AG04449 (cell line): ENCODE results near the gene MED12.

Experiments
- CTCF ChIA-PET: fragments of 350-600 bp; formaldehyde crosslinking; extraction: SDS; loops from one replicate; lab custom pipeline; 2021; ENCODE audit warnings: antibody characterized with exemption; lab: Yijun Ruan, JAX
- POLR2A ChIA-PET: fragments of 400-600, 350-600 bp; formaldehyde crosslinking; extraction: SDS; loops from one replicate; lab custom pipeline; 2020; ENCODE audit warnings: antibody characterized with exemption, inconsistent platforms; lab: Yijun Ruan, JAX
- DNase-seq: peaks from one replicate; pipeline ENCODE4 v3.0.0-alpha.2; 2010; ENCODE audit warnings: low read depth, low spot score
- H3K4me3 ChIP-seq: 2 replicates; pipeline ENCODE4 v1.5.1; 2011; ENCODE audit warnings: low read depth, mild to moderate bottlenecking, control low read depth, low read length
- TF ChIP-seq, protein P1 (sequence below): IDR thresholded peaks from one replicate; pipeline ENCODE4 v1.5.1; 2011; ENCODE audit warnings: mild to moderate bottlenecking, moderate library complexity, low read length, control low read depth, inconsistent platforms; ENCODE audit not compliant: insufficient read depth; ENCODE audit errors: missing control alignments

The MED12 gene

DNA sequence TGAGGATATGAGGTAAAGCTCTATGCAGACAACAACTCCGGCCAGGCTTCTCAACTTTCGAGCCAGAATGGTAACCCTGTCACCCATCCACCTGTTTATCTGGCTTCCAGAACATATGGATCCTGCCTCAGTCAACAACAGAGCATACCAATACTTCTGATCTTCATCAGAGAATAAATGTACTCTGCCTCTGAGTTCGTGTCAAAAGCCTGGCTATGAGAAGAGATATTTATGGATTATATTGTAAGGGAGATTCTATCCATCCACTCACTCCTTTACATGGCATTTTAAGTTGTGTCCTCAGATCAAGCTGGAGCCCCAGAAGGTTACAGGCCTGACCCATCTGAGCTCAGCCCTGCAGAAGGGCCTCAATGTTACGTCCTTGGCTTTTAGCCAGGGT, 32.5 kb upstream of the MED12 start:
- POLR2A ChIA-PET = no interaction called here
- H3K4me3 ChIP-seq = no peak overlapping the region
- CTCF ChIA-PET = interaction anchor here (1.4 kb wide), 1 partner anchor 32 kb away, joined by 4 read pairs; the partner anchor contains the start of gene MED12
- no peak for DNase-seq
- TF ChIP-seq, protein P1, sequence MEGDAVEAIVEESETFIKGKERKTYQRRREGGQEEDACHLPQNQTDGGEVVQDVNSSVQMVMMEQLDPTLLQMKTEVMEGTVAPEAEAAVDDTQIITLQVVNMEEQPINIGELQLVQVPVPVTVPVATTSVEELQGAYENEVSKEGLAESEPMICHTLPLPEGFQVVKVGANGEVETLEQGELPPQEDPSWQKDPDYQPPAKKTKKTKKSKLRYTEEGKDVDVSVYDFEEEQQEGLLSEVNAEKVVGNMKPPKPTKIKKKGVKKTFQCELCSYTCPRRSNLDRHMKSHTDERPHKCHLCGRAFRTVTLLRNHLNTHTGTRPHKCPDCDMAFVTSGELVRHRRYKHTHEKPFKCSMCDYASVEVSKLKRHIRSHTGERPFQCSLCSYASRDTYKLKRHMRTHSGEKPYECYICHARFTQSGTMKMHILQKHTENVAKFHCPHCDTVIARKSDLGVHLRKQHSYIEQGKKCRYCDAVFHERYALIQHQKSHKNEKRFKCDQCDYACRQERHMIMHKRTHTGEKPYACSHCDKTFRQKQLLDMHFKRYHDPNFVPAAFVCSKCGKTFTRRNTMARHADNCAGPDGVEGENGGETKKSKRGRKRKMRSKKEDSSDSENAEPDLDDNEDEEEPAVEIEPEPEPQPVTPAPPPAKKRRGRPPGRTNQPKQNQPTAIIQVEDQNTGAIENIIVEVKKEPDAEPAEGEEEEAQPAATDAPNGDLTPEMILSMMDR = no peak

DNA sequence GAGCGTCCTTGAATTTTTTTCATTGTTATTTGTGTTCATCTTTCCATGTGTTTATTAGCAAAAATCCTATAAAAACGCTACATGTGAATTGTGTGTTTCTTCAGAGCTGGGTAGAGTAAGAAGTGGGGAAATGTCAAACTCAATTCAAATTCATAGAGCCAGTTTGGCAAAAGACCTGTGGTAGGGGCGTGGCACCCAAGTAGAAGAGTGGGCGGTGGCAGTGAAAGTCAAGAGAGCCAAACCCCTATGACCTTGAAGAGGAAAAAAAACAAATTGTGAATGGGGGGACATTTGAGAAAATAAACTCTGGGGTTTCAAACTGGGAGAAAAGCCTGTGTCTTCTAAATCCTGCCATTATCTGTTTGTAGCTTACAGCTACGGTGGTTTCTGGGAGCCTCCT, 27.1 kb upstream of the MED12 start:
- POLR2A ChIA-PET = no interaction called here
- no peak overlapping the region for H3K4me3 ChIP-seq
- TF ChIP-seq, protein P1 = no peak
- CTCF ChIA-PET = no interaction called here
- DNase-seq = no peak

DNA sequence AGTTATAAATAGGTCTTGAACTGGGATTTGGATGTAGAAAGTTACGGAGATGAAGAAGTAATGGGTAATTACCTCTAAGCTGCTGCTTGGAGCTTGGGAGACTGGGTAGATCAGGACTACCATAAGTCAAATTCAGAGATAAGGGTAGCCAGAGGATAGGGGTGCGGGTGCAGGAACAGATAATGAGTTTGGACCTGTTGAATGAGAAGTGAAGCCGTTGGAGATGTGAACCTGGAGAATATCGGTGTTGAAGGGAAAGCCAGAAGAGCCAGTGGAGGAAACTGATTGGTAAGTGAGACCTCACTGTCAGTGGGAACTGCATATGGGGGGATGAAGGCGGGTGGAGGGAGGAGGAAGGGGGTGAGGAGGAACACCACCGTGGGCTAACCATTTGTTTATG, 23.4 kb upstream of the MED12 start:
- H3K4me3 ChIP-seq = peak overlapping the region; percentile 64
- no peak for DNase-seq
- ChIA-PET POLR2A (no interaction called here), CTCF (no interaction called here)
- TF ChIP-seq, protein P1 = no peak

DNA sequence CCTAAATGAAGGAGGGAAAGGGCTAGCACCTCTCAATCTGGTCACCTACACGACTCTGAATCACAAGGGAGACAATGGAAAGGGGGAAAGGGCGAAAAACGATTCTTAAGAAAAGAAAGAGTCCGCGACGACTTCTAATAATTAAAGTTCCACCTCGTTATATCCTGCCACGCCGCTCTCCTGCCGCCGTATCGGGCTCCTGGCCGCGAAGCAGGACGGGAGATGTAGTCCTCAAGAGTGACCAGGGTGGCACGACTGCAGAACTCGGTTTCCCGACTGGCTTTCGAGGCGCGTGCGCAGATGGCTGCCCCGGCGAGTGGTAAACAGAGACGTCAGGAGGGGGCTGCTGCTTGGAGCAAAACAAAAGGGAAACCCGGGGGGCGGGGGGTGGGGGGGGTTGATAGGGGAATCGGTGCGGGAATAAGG, 22.8 kb upstream of the MED12 start, which contains the start of gene FOXO4:
FOXO4 (plus strand) TSS at position 297 of the 426 bp plus-strand sequence. CDS start 678 bp downstream, outside the sequence.
- CTCF ChIA-PET = interaction anchor here (0.7 to 1.3 kb wide), 2 partner anchors 9 to 11 kb away, joined by 3 read pairs; no protein-coding TSS in a partner anchor
- H3K4me3 ChIP-seq = peak within 1 kb of the TSS; percentile 64
- POLR2A ChIA-PET = no interaction called here
- TF ChIP-seq, protein P1 = no peak
- no peak for DNase-seq

DNA sequence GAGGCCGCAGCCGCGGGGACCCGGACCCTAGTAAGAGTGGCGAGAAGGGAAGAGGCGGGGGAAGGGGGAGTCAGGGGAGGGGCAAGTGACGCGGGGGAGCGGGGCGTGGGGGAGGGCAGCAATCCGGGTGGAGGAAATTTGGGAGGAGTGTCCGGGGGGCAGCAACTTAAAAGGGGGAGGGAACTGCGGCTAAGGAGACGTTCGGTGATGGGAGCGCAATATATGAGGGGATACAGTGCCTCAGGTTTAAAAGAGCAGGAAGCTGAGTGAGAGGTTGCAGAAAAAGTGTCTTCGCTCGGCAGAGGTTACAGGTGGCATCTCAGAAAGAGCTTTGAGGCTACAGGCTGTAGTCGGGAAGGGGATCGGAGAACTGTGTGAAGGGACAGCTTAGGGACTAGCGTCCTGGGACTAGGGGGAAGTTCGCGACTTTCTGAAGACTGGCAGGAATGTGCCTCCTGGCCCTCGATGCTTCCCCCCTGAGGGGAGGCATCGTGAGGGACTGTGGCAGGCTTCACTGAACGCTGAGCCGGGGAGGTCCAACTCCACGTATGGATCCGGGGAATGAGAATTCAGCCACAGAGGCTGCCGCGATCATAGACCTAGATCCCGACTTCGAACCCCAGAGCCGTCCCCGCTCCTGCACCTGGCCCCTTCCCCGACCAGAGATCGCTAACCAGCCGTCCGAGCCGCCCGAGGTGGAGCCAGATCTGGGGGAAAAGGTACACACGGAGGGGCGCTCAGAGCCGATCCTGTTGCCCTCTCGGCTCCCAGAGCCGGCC, 22.2 kb upstream of the MED12 start:
- TF ChIP-seq, protein P1 = no peak
- POLR2A ChIA-PET = no interaction called here
- CTCF ChIA-PET = interaction anchor here (0.7 to 1.3 kb wide), 2 partner anchors 8 to 12 kb away, joined by 3 read pairs; no protein-coding TSS in a partner anchor
- DNase-seq = no peak
- peak overlapping the region; percentile 64 for H3K4me3 ChIP-seq

DNA sequence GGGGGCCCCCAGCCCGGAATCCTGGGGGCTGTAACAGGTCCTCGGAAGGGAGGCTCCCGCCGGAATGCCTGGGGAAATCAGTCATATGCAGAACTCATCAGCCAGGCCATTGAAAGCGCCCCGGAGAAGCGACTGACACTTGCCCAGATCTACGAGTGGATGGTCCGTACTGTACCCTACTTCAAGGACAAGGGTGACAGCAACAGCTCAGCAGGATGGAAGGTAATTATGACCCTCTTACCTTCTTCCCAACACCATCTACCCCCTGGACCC, 21.7 kb upstream of the MED12 start:
- TF ChIP-seq, protein P1 = no peak
- peak overlapping the region; percentile 64 for H3K4me3 ChIP-seq
- POLR2A ChIA-PET = no interaction called here
- DNase-seq = no peak
- CTCF ChIA-PET = interaction anchor here (1.3 kb wide), 1 partner anchor 12 kb away, joined by 3 read pairs; no protein-coding TSS in a partner anchor
